PC-3 (cell line): Measurements from ENCODE around the gene TCP10L. TPM values are rescaled to one million over a fixed set of nuclear protein-coding genes. Genes with fewer than 3 reads are reported as not detected.

Experiments
- ATAC-seq: fragments of 200-7000 bp; cut with Tn5 transposase; 2 replicates; pipeline ENCODE4 v1.9.1; 2020; ENCODE audit warnings: mild to moderate bottlenecking, moderate library complexity
- BruUV-seq: library from RNA; stranded (reverse); fragments of 400-500 nt; replicated peaks from 2 replicates; lab custom pipeline; 2021; lab: Mats Ljungman, UMichigan
- CTCF ChIA-PET: fragments of 300-600 bp; sonication (Branson Sonifier 250); formaldehyde crosslinking; loops from one replicate; lab custom pipeline; 2022; ENCODE audit warnings: antibody characterized with exemption; lab: Charles Lee
- POLR2A ChIA-PET: fragments of 300-600 bp; sonication (Branson Sonifier 250); formaldehyde crosslinking; loops from one replicate; lab custom pipeline; 2022; ENCODE audit warnings: antibody characterized with exemption; ENCODE audit not compliant: unreplicated experiment; lab: Charles Lee
- DNase-seq: peaks from one replicate; pipeline ENCODE4 v3.0.0-alpha.2; 2015
- H2AFZ ChIP-seq: fragments of 300-600 bp; sonication (generic); 2 replicates; pipeline ENCODE4 v1.6.0; 2016; ENCODE audit warnings: antibody characterized with exemption, low read length
- H3F3A ChIP-seq: fragments of 300-600 bp; sonication (generic); one replicate; pipeline ENCODE4 v1.6.0; 2017; ENCODE audit warnings: antibody characterized with exemption, low read length, control low read depth, mild to moderate bottlenecking; ENCODE audit not compliant: unreplicated experiment
- H3K27ac ChIP-seq: fragments of 300-600 bp; sonication (generic); 2 replicates; pipeline ENCODE4 v1.5.1; 2016; ENCODE audit warnings: mild to moderate bottlenecking, low read length
- H3K27me3 ChIP-seq: fragments of 300-600 bp; sonication (generic); 2 replicates; pipeline ENCODE4 v1.6.1; 2016; ENCODE audit warnings: low read length, mixed read lengths
- H3K36me3 ChIP-seq: fragments of 300-600 bp; sonication (generic); 2 replicates; pipeline ENCODE4 v1.6.1; 2016; ENCODE audit warnings: low read depth, mixed run types, low read length, mixed read lengths
- H3K4me1 ChIP-seq: fragments of 300-600 bp; sonication (generic); 2 replicates; pipeline ENCODE4 v1.5.1; 2016; ENCODE audit warnings: low read length; ENCODE audit not compliant: insufficient read depth
- H3K4me2 ChIP-seq: fragments of 300-600 bp; sonication (generic); 2 replicates; pipeline ENCODE4 v1.6.0; 2016; ENCODE audit warnings: low read length
- H3K4me3 ChIP-seq: fragments of 300-600 bp; sonication (generic); 2 replicates; pipeline ENCODE4 v1.5.1; 2016; ENCODE audit warnings: mild to moderate bottlenecking, low read length, mixed read lengths
- H3K79me2 ChIP-seq: fragments of 300-600 bp; sonication (generic); 2 replicates; pipeline ENCODE4 v1.6.1; 2017; ENCODE audit warnings: low read length, mixed read lengths
- H3K9ac ChIP-seq: fragments of 300-600 bp; sonication (generic); 2 replicates; pipeline ENCODE4 v1.6.0; 2016; ENCODE audit warnings: mild to moderate bottlenecking, low read length
- H3K9me2 ChIP-seq: fragments of 300-600 bp; sonication (generic); replicated peaks from 2 replicates; pipeline ENCODE4 v1.6.1; 2016; ENCODE audit warnings: mixed run types, low read length, mixed read lengths
- H3K9me3 ChIP-seq: fragments of 300-600 bp; sonication (generic); 2 replicates; pipeline ENCODE4 v1.6.1; 2016; ENCODE audit warnings: low read length, mixed read lengths
- H4K20me1 ChIP-seq: fragments of 300-600 bp; sonication (generic); 2 replicates; pipeline ENCODE4 v1.6.1; 2016; ENCODE audit warnings: low read length, mixed read lengths
- CTCF ChIP-seq: fragments of 300-600 bp; sonication (generic); conservative IDR thresholded peaks from 2 replicates; pipeline ENCODE4 v1.5.1; 2017; ENCODE audit warnings: antibody characterized with exemption, low read depth, mild to moderate bottlenecking, low read length
- EZH2 ChIP-seq: fragments of 300-600 bp; sonication (generic); IDR thresholded peaks from one replicate; pipeline ENCODE4 v1.6.1; 2017; ENCODE audit warnings: antibody characterized with exemption, mild to moderate bottlenecking, low read length; ENCODE audit not compliant: unreplicated experiment
- EZH2phosphoT487 ChIP-seq: fragments of 300-600 bp; sonication (generic); IDR thresholded peaks from 2 replicates; pipeline ENCODE4 v1.6.1; 2018; ENCODE audit warnings: mild to moderate bottlenecking, antibody characterized with exemption, low read length, borderline replicate concordance
- intact Hi-C: fragments of 100-400 bp; cut with micrococcal nuclease; formaldehyde crosslinking; loops from 2 replicates; pipeline ENCODE4 v1.9.0; 2023
- total RNA-seq: library from RNA; depleted of rRNA; stranded (reverse); fragments of >200 nt; gene quantifications from 2 replicates; pipeline ENCODE4 v1.2.3, GENCODE V29; 2014

The TCP10L gene
- total RNA-seq, 1 experiment from 2014 or later = 2.1 TPM

DNA sequence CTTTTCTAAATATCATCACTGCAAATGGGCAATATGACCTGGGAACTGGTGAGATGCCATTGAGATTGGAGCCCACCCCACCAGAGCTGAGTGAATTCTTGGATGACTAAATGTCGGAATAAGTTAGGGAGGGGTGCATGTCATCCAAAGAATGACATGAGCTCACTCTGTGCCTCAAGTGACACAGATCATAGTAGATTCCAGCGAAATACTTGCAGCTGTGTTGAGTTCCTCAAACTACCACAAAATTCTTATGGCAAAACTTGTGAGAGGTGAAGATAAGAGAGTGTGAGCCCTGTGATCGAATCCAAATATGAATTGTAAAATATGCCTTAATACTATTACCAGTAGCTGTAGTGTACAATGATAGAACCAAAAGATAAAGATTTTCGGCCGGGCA is 2.3 kb upstream of the TCP10L start:
- Histone ChIP-seq H3K4me1 (no peaks in the 10 kb centered on the region), H3K9me2 (no peaks in the 10 kb centered on the region), H4K20me1 (no peaks in the 10 kb centered on the region), H3K27ac (no peak overlapping the region), H2AFZ (no peak overlapping the region), H3K4me2 (no peak overlapping the region), H3K9me3 (no peaks in the 10 kb centered on the region), H3K4me3 (no peak overlapping the region), H3F3A (no peaks in the 10 kb centered on the region), H3K36me3 (no peaks in the 10 kb centered on the region), H3K9ac (no peak overlapping the region), H3K79me2 (no peaks in the 10 kb centered on the region), H3K27me3 (no peaks in the 10 kb centered on the region)
- POLR2A ChIA-PET = no interaction called here
- DNase-seq = no peak
- no peak for TF ChIP-seq EZH2
- no peak for TF ChIP-seq CTCF
- TF ChIP-seq EZH2phosphoT487 = no peak
- BruUV-seq = no TSS peak
- CTCF ChIA-PET = no interaction called here
- ATAC-seq = no peak
- intact Hi-C loops = no loop called here

- no peak overlapping the region for H3K4me3 ChIP-seq
- no peaks in the 10 kb centered on the region for H3K4me1 ChIP-seq
- H4K20me1 ChIP-seq = no peaks in the 10 kb centered on the region
- no peaks in the 10 kb centered on the region for H3K79me2 ChIP-seq
- ChIA-PET CTCF (no interaction called here), POLR2A (no interaction called here)
- DNase-seq = no peak
- intact Hi-C loops = no loop called here
- H3F3A ChIP-seq = no peaks in the 10 kb centered on the region
- TF ChIP-seq CTCF (no peak), EZH2 (no peak), EZH2phosphoT487 (no peak)
- no peak overlapping the region for H2AFZ ChIP-seq
- no peak overlapping the region for H3K27ac ChIP-seq
- H3K9me2 ChIP-seq = no peaks in the 10 kb centered on the region
- no peak overlapping the region for H3K4me2 ChIP-seq
- ATAC-seq = no peak
- no peak overlapping the region for H3K9ac ChIP-seq
- no peaks in the 10 kb centered on the region for H3K36me3 ChIP-seq
- no peaks in the 10 kb centered on the region for H3K27me3 ChIP-seq
- no peaks in the 10 kb centered on the region for H3K9me3 ChIP-seq
- no TSS peak for BruUV-seq
Observed at GRCh38 chr21:32587120-32587519, 1.8 kb upstream of the TCP10L start.

GRCh38 chr21:32585970-32586369 is 647 bp upstream of the TCP10L start:
- ATAC-seq = no peak
- Histone ChIP-seq H3K9ac (no peak overlapping the region), H3K79me2 (no peaks in the 10 kb centered on the region), H3K27me3 (no peaks in the 10 kb centered on the region), H3K9me2 (no peaks in the 10 kb centered on the region), H3F3A (no peaks in the 10 kb centered on the region), H3K4me1 (no peaks in the 10 kb centered on the region), H3K36me3 (no peaks in the 10 kb centered on the region), H3K27ac (no peak overlapping the region), H2AFZ (no peak overlapping the region), H3K9me3 (no peaks in the 10 kb centered on the region), H4K20me1 (no peaks in the 10 kb centered on the region), H3K4me2 (no peak overlapping the region), H3K4me3 (no peak overlapping the region)
- CTCF ChIA-PET = no interaction called here
- no TSS peak for BruUV-seq
- POLR2A ChIA-PET = no interaction called here
- intact Hi-C loops = no loop called here
- TF ChIP-seq EZH2phosphoT487 (no peak), EZH2 (no peak), CTCF (no peak)
- DNase-seq = no peak
